Esophagus squamous epithelium (tissue), 5 donors: Measurements from ENCODE around the gene FLCN. TPM values are rescaled to one million over a fixed set of nuclear protein-coding genes. Genes with fewer than 3 reads are reported as not detected.

Source experiments
- DNase-seq: peaks from one replicate; lab custom pipeline; 2025; lab: John Stamatoyannopoulos, UW
- H3K27ac ChIP-seq, 4 donors: fragments of 200-600 bp; sonication (generic); one replicate each; pipeline ENCODE4 v1.5.1; 2016 to 2019; ENCODE audit warnings: mild to moderate bottlenecking in 1 of 4
- H3K27me3 ChIP-seq, 4 donors: fragments of 200-600 bp; sonication (generic); 1 replicate in 3 of 4; 2 replicates in 1 of 4; pipeline versions ENCODE4 v1.5.1 to v1.6.0; 2017 to 2021; ENCODE audit warnings: antibody characterized with exemption in 1 of 4
- H3K36me3 ChIP-seq, 3 donors: fragments of 200-600 bp; sonication (generic); one replicate each; pipeline ENCODE4 v1.5.1; 2016 to 2019
- H3K4me1 ChIP-seq, 3 donors: fragments of 200-600 bp; sonication (generic); one replicate each; pipeline ENCODE4 v1.5.1; 2017 to 2019
- H3K4me3 ChIP-seq, 4 donors: fragments of 200-600 bp; sonication (generic); 1 replicate in 3 of 4; 2 replicates in 1 of 4; pipeline ENCODE4 v1.5.1; 2016 to 2019; ENCODE audit warnings: mild to moderate bottlenecking in 2 of 4, moderate library complexity in 1 of 4
- H3K9me3 ChIP-seq, 3 donors: fragments of 200-600 bp; sonication (generic); one replicate each; pipeline ENCODE4 v1.5.1; 2016 to 2019
- CTCF ChIP-seq, 6 experiments: fragments of 450-650 bp in 4 of 6; fragments of 200-600 bp in 2 of 6; sonication (generic) in 2 of 6; IDR thresholded peaks; one replicate each; pipeline ENCODE4 v1.5.1; 2016 to 2019; ENCODE audit warnings: antibody characterized with exemption in 6 of 6, mild to moderate bottlenecking in 4 of 6, moderate library complexity in 4 of 6
- POLR2A ChIP-seq, 4 donors: fragments of 450-650 bp; IDR thresholded peaks; one replicate each; pipeline ENCODE4 v1.6.1; 2017; ENCODE audit warnings: antibody characterized with exemption in 4 of 4, mild to moderate bottlenecking in 4 of 4, moderate library complexity in 3 of 4
- WGBS, 2 donors: methylation state at CpG; one replicate each; pipeline ENCODE4 v1.1.5; 2018; 5-methylcytosine and 5-hydroxymethylcytosine counted together
- intact Hi-C: fragments of 100-400 bp; cut with DNase I; formaldehyde crosslinking; loops from one replicate; pipeline ENCODE4 v1.15.0; 2022
- total RNA-seq, 4 donors: library from RNA; depleted of rRNA; stranded (reverse); fragments of >200 nt; gene quantifications; one replicate each; pipeline ENCODE4 v1.1.0, GENCODE V29; 2016
- donor health status: DM: yes; HTN: yes; CAD: no.

FLCN gene
- total RNA-seq, 4 donors from 2014 or later: 11.6 to 27.5 (median 12.4) TPM

GRCh38 chr17:17228521-17229279 is 8.3 kb downstream of the FLCN start:
- no peak overlapping the region for H3K4me3 ChIP-seq
- no peaks in the 10 kb centered on the region for H3K9me3 ChIP-seq
- intact Hi-C loops: no loop called here
- no peak overlapping the region for H3K27ac ChIP-seq
- DNase-seq: no peak
- WGBS, 2 donors: 89 to 90% methylated on average over 15 to 17 of the region's 17 CpGs
- H3K36me3 ChIP-seq: peaks cover 49 to 93% (median 74%) of the 10 kb centered on the region in 3 donors
- no peak for TF ChIP-seq CTCF (IDR thresholded peaks at IDR 0.05)
- no peak for TF ChIP-seq POLR2A (IDR thresholded peaks at IDR 0.05)
- H3K4me1 ChIP-seq: peaks cover 0 to 10% (median 0%) of the 10 kb centered on the region in 3 donors
- no peaks in the 10 kb centered on the region for H3K27me3 ChIP-seq

- DNase-seq: no peak
- Histone ChIP-seq H3K4me3 (no peak overlapping the region), H3K36me3 (peaks cover 56 to 100% (median 80%) of the 10 kb centered on the region in 3 donors), H3K4me1 (peaks cover 0 to 4% (median 0%) of the 10 kb centered on the region in 3 donors), H3K27me3 (no peaks in the 10 kb centered on the region), H3K27ac (no peak overlapping the region), H3K9me3 (no peaks in the 10 kb centered on the region)
- 86 to 94% methylated on average over 8 to 21 of the region's 25 CpGs for WGBS, 2 donors
- TF ChIP-seq CTCF (IDR thresholded peaks at IDR 0.05) (no peak), POLR2A (IDR thresholded peaks at IDR 0.05) (no peak)
- intact Hi-C loops: no loop called here
These were observed 9.1 kb downstream of the FLCN start for GRCh38 chr17:17227608-17228520.

GRCh38 chr17:17226451-17227265 is 10.3 kb downstream of the FLCN start:
- intact Hi-C loops: no loop called here
- Histone ChIP-seq H3K4me1 (no peaks in the 10 kb centered on the region), H3K9me3 (no peaks in the 10 kb centered on the region), H3K27me3 (no peaks in the 10 kb centered on the region), H3K4me3 (no peak overlapping the region), H3K36me3 (peaks cover 59 to 100% (median 86%) of the 10 kb centered on the region in 3 donors), H3K27ac (no peak overlapping the region)
- DNase-seq: no peak
- WGBS, 2 donors: 94 to 97% methylated on average over 10 to 11 of the region's 16 CpGs
- TF ChIP-seq POLR2A (IDR thresholded peaks at IDR 0.05) (no peak), CTCF (IDR thresholded peaks at IDR 0.05) (no peak)

GRCh38 chr17:17225901-17226300 is 11.1 kb downstream of the FLCN start:
- H3K27me3 ChIP-seq: no peaks in the 10 kb centered on the region
- H3K9me3 ChIP-seq: no peaks in the 10 kb centered on the region
- WGBS, 2 donors: 91 to 96% methylated on average over 7 to 8 of the region's 10 CpGs
- H3K27ac ChIP-seq: no peak overlapping the region
- H3K4me1 ChIP-seq: peaks cover 0 to 7% (median 0%) of the 10 kb centered on the region in 3 donors
- intact Hi-C loops: no loop called here
- H3K36me3 ChIP-seq: peaks cover 59 to 100% (median 87%) of the 10 kb centered on the region in 3 donors
- no peak for DNase-seq
- H3K4me3 ChIP-seq: no peak overlapping the region
- TF ChIP-seq POLR2A (IDR thresholded peaks at IDR 0.05) (no peak), CTCF (IDR thresholded peaks at IDR 0.05) (no peak)
